ENCODE results near the gene PSMB4.
"Not testable (repeated sequence)": the region's sequence is repeated elsewhere in the genome, so short reads cannot be mapped to it uniquely, and the experiment has no call there.

Gene PSMB4

DNA sequence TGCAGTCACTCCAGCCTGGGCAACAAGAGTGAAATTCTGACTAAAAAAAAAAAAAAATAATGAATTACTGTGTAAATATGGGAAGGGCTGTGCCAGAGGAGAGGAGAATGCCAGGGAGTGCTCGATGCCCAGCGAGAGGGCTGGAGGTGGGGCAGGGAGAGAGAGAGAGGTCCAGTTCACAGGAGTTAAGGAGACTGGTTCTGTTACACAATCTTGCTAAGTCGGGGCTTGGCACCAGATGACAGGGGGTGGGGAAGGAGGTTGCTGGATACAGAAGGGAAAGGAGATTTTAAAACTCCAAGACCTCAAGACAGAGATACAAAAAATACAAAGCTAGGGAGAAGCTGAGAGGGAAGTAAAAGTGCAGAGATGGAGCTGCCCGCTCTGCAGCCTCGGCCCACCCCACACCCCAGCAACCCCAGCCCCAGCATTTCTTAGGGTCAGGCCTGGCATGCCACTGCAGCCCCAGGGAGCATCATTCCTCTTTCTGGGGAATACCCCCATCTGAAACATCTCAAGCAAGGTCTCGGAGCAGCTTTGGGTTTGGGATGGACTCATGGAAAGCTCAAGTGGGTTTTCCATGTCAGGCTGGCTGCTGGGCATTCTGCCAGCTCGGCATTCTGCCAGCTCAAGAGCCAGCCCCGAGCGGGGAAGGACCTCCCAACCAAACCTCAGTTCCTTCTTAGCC is 27.9 kb upstream of the PSMB4 start:
- DNase-seq (ENCODE audit: low spot score): no peak
- in situ Hi-C loops (cut with MboI; ENCODE audit: low pct_unique_long_range_greater_than_20kb, low sequenced_read_pairs, unreplicated experiment): no loop called here
- no peak for TF ChIP-seq CTCF (IDR thresholded peaks at IDR 0.05; ENCODE audit: extremely low read depth, insufficient read depth, missing control alignments)

GRCh38 chr1:151372058-151372934 is 27.1 kb upstream of the PSMB4 start, which contains the start of gene SELENBP1:
Gene SELENBP1 (minus strand): TSS chr1:151372705. CDS start chr1:151372641, 64 bp downstream.
- in situ Hi-C loops (cut with MboI; ENCODE audit: low pct_unique_long_range_greater_than_20kb, low sequenced_read_pairs, unreplicated experiment): no loop called here
- no peak for DNase-seq (ENCODE audit: low spot score)
- no peak for TF ChIP-seq CTCF (IDR thresholded peaks at IDR 0.05; ENCODE audit: extremely low read depth, insufficient read depth, missing control alignments)

DNA sequence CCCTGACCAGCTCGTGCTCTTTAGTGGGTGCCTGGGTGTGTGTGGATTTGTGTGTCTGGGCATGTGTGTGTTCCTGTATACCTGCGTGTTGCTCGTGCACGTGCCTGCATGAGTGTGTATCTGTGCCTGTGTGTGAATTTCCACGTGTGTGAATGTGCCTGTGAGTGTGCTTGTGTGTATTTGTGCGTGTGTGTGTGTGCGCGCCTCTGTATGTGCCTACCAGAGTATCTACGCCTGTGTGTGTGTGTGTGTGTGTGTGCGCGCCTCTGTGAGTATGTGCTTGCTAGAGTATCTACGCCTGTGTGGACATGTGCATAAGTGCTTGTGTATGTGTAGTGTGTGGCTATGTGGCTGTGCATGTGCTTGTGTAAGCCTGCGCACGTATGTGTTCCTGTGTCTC is 26.2 kb upstream of the PSMB4 start:
- no peak for DNase-seq (ENCODE audit: low spot score)
- no peak for TF ChIP-seq CTCF (IDR thresholded peaks at IDR 0.05; ENCODE audit: extremely low read depth, insufficient read depth, missing control alignments)
- in situ Hi-C loops (cut with MboI; ENCODE audit: low pct_unique_long_range_greater_than_20kb, low sequenced_read_pairs, unreplicated experiment): no loop called here

GRCh38 chr1:151377150-151377884 is 22.1 kb upstream of the PSMB4 start:
- in situ Hi-C loops (cut with MboI; ENCODE audit: low pct_unique_long_range_greater_than_20kb, low sequenced_read_pairs, unreplicated experiment): no loop called here

GRCh38 chr1:151384584-151384983 is 14.8 kb upstream of the PSMB4 start:
- DNase-seq (ENCODE audit: low spot score): no peak
- in situ Hi-C loops (cut with MboI; ENCODE audit: low pct_unique_long_range_greater_than_20kb, low sequenced_read_pairs, unreplicated experiment): no loop called here
- no peak for TF ChIP-seq CTCF (IDR thresholded peaks at IDR 0.05; ENCODE audit: extremely low read depth, insufficient read depth, missing control alignments)

More at GRCh38 chr1:151377150-151377884, 22.1 kb upstream of the PSMB4 start:
- TF ChIP-seq CTCF (IDR thresholded peaks at IDR 0.05; ENCODE audit: extremely low read depth, insufficient read depth, missing control alignments): no peak
- no peak for DNase-seq (ENCODE audit: low spot score)

- no peak for DNase-seq (ENCODE audit: low spot score)
- in situ Hi-C loops (cut with MboI; ENCODE audit: low pct_unique_long_range_greater_than_20kb, low sequenced_read_pairs, unreplicated experiment): no loop called here
Measured at GRCh38 chr1:151386002-151386401, 13.4 kb upstream of the PSMB4 start.

DNA sequence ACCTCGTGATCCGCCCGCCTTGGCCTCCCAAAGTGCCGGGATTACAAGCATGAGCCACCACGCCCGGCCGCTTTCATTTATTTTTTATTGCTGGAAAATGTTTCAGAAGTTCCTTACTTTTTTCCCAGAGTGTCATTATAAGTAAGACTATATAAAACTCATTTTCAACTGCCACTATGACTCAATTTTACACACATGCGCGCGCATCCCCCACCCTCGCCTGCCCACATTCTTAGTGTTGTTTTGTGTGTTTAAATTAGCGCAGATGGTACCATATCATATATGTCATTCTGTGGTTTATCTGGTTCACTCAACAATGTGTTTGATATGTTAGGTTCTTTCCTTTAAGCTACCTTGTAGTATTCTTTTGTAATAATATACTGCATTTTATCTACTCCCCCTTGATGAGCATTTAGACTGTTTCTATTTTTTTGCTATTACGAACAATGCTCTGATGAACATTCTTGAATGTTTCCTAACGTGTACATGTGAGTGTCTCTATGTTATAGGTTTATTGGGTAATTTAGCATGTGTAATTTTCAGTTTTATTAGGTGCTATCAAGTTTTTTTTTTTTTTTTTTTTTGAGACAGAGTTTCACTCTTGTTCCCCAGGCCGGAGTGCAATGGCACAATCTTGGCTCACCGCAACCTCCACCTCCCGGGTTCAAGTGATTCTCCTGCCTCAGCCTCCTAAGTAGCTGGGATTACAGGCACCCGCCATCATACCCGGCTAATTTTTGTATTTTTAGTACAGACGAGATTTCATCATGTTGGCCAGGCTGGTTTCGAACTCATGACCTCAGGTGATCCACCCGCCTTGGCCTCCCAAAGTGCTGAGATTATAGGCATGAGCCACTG is 8.9 kb upstream of the PSMB4 start:
- DNase-seq (ENCODE audit: low spot score); in situ Hi-C loops (cut with MboI; ENCODE audit: low pct_unique_long_range_greater_than_20kb, low sequenced_read_pairs, unreplicated experiment): not testable (repeated sequence)

More at GRCh38 chr1:151386002-151386401, 13.4 kb upstream of the PSMB4 start:
- TF ChIP-seq CTCF (IDR thresholded peaks at IDR 0.05; ENCODE audit: extremely low read depth, insufficient read depth, missing control alignments): no peak

All from GM13977 (cell line).